HepG2 (cell line): Measurements from ENCODE around the gene POGK. TPM values are rescaled to one million over a fixed set of nuclear protein-coding genes. Genes with fewer than 3 reads are reported as not detected.
A peak's percentile ranks its signal among the peaks of the same experiment; 100 is the strongest.

Experiments used
- ATAC-seq: fragments of 200-7000 bp; cut with Tn5 transposase; 3 replicates; pipeline ENCODE4 v1.9.1; 2020; ENCODE audit warnings: mild to moderate bottlenecking, moderate library complexity
- BruUV-seq: library from RNA; stranded (reverse); fragments of 400-500 nt; replicated peaks from 2 replicates; lab custom pipeline; 2021; lab: Mats Ljungman, UMichigan
- CTCF ChIA-PET: fragments of 300-600 bp; formaldehyde crosslinking; extraction: SDS; loops from one replicate; lab custom pipeline; 2021; ENCODE audit warnings: low total read pairs, inconsistent platforms, low intra/inter-chr PET ratio; lab: Yijun Ruan, JAX
- POLR2A ChIA-PET: fragments of 350-600 bp; sonication (Branson Sonifier 250); formaldehyde crosslinking; loops from one replicate; lab custom pipeline; 2020; ENCODE audit warnings: antibody characterized with exemption, inconsistent platforms; lab: Yijun Ruan, JAX
- DNase-seq: peaks from one replicate; pipeline ENCODE4 v3.0.0-alpha.2; 2015; ENCODE audit warnings: low spot score
- FAIRE-seq: peaks from 3 replicates; lab custom pipeline; 2011; peaks lifted over from hg19 to GRCh38; lab: Jason Lieb, UNC
- H2AFZ ChIP-seq: one replicate; pipeline ENCODE4 v1.6.1; 2011; ENCODE audit warnings: low read length, inconsistent platforms
- H3K27ac ChIP-seq: fragments of 300-600 bp; 3 replicates; pipeline ENCODE4 v1.8.0; 2011; ENCODE audit warnings: mixed run types, mild to moderate bottlenecking, mixed read lengths, low read length, inconsistent platforms; ENCODE audit not compliant: insufficient read depth; ENCODE audit errors: extremely low read length
- H3K27me3 ChIP-seq, 2 experiments: fragments of 200-600 bp in 1 of 2; 2 replicates in 1 of 2; 3 replicates in 1 of 2; pipeline versions ENCODE4 v1.6.0 to v1.8.0; 2011; ENCODE audit warnings: low read length in 2 of 2, mild to moderate bottlenecking in 2 of 2, moderate library complexity in 2 of 2, inconsistent platforms in 1 of 2; ENCODE audit not compliant: insufficient read depth in 2 of 2, control insufficient read depth in 1 of 2
- H3K36me3 ChIP-seq, 2 experiments: fragments of 200-600 bp in 1 of 2; replicated peaks in 1 of 2; 2 replicates in 1 of 2; 3 replicates in 1 of 2; pipeline versions ENCODE4 v1.5.1 to v1.8.0; 2011; ENCODE audit warnings: low read length in 2 of 2, inconsistent platforms in 1 of 2; ENCODE audit not compliant: insufficient read depth in 2 of 2, control insufficient read depth in 1 of 2
- H3K4me1 ChIP-seq: 2 replicates; pipeline ENCODE4 v1.5.1; 2012; ENCODE audit warnings: low read length, inconsistent platforms; ENCODE audit not compliant: insufficient read depth
- H3K4me2 ChIP-seq: 2 replicates; pipeline ENCODE4 v1.6.0; 2011; ENCODE audit warnings: low read depth, low read length, inconsistent platforms
- H3K4me3 ChIP-seq, 3 experiments: fragments of 200-600 bp in 1 of 3; sonication (generic), shearing (Covaris generic) in 1 of 3; replicated peaks in 1 of 3; 2 replicates each; pipeline ENCODE4 v1.5.1; 2011 to 2016; ENCODE audit warnings: low read length in 3 of 3, inconsistent platforms in 2 of 3, low read depth in 2 of 3, mild to moderate bottlenecking in 2 of 3, control low read depth in 1 of 3, mixed read lengths in 1 of 3; ENCODE audit not compliant: insufficient read depth in 1 of 3
- H3K79me2 ChIP-seq: one replicate; pipeline ENCODE4 v1.6.1; 2011; ENCODE audit warnings: low read length, inconsistent platforms; ENCODE audit not compliant: insufficient read depth
- H3K9ac ChIP-seq: 2 replicates; pipeline ENCODE4 v1.6.0; 2011; ENCODE audit warnings: mild to moderate bottlenecking, low read depth, low read length, inconsistent platforms; ENCODE audit not compliant: insufficient read depth
- H3K9me3 ChIP-seq: 2 replicates; pipeline ENCODE4 v1.5.1; 2012; ENCODE audit warnings: mild to moderate bottlenecking, low read length
- H4K20me1 ChIP-seq: 2 replicates; pipeline ENCODE4 v1.6.0; 2011; ENCODE audit warnings: inconsistent platforms, mild to moderate bottlenecking, low read length, moderate library complexity; ENCODE audit not compliant: insufficient read depth
- CEBPB ChIP-seq: IDR thresholded peaks from 2 replicates; pipeline ENCODE4 v1.6.1; 2011; ENCODE audit warnings: low read depth, low read length, improper control_type of control experiment, borderline replicate concordance
- CREB1 ChIP-seq, 2 experiments: fragments of 450-650 bp in 1 of 2; IDR thresholded peaks; 2 replicates each; pipeline ENCODE4 v1.6.1; 2016 to 2017; ENCODE audit warnings: control low read depth in 1 of 2, mild to moderate bottlenecking in 1 of 2, missing compliant biosample characterization in 1 of 2, missing genetic modification characterization in 1 of 2
- HDAC2 ChIP-seq: sonication (generic); formaldehyde crosslinking; IDR thresholded peaks from 2 replicates; pipeline ENCODE4 v1.4.0; 2020; ENCODE audit warnings: missing genetic modification reagents
- MBNL3 ChIP-seq: fragments of 250-450 bp; sonication (Bioruptor Pico); conservative IDR thresholded peaks from 2 replicates; pipeline ENCODE4 v1.8.0; 2022; ENCODE audit warnings: mild to moderate bottlenecking, inconsistent platforms
- PAWR ChIP-seq: sonication (generic); formaldehyde crosslinking; IDR thresholded peaks from 2 replicates; pipeline ENCODE4 v1.4.0; 2020; ENCODE audit warnings: missing genetic modification reagents, mild to moderate bottlenecking, borderline replicate concordance
- POLR2A ChIP-seq, 2 experiments: IDR thresholded peaks; 2 replicates each; pipeline ENCODE4 v1.6.1; 2011; ENCODE audit warnings: low read depth in 2 of 2, low read length in 2 of 2, mild to moderate bottlenecking in 1 of 2, moderate library complexity in 1 of 2; ENCODE audit not compliant: insufficient read depth in 1 of 2
- REXO4 ChIP-seq: sonication (generic); formaldehyde crosslinking; IDR thresholded peaks from 2 replicates; pipeline ENCODE4 v1.8.0; 2022; ENCODE audit warnings: missing genetic modification reagents, mild to moderate bottlenecking, borderline replicate concordance
- ZFAT ChIP-seq: sonication (generic); formaldehyde crosslinking; conservative IDR thresholded peaks from 2 replicates; pipeline ENCODE4 v1.8.1; 2023; ENCODE audit warnings: missing genetic modification reagents, inconsistent platforms
- ZFP36 ChIP-seq: fragments of 150-350 bp; IDR thresholded peaks from 2 replicates; pipeline ENCODE4 v1.6.1; 2018; ENCODE audit warnings: borderline replicate concordance, low read length, low read depth; ENCODE audit not compliant: partially characterized antibody
- ZNF33A ChIP-seq: sonication (generic); formaldehyde crosslinking; IDR thresholded peaks from 2 replicates; pipeline ENCODE4 v1.5.1; 2020; ENCODE audit warnings: missing genetic modification reagents, mild to moderate bottlenecking, moderate library complexity, borderline replicate concordance
- ZNF552 ChIP-seq: sonication (generic); formaldehyde crosslinking; IDR thresholded peaks from 2 replicates; pipeline ENCODE4 v1.9.0; 2022; ENCODE audit warnings: missing genetic modification reagents, mild to moderate bottlenecking, borderline replicate concordance
- WGBS: methylation state at CpG from one replicate; pipeline ENCODE4 v1.1.6; 2017; ENCODE audit warnings: low lambda C conversion rate; 5-methylcytosine and 5-hydroxymethylcytosine counted together
- in situ Hi-C: cut with HindIII; loops from 2 replicates; pipeline ENCODE4 v1.10.0; 2017; ENCODE audit warnings: low pct_unique_long_range_greater_than_20kb; ENCODE audit not compliant: extremely low pct_ligation_motif_present
- intact Hi-C: fragments of 100-400 bp; cut with micrococcal nuclease; formaldehyde crosslinking; loops from one replicate; pipeline ENCODE4 v1.10.0; 2022; ENCODE audit not compliant: unreplicated experiment
- polyA plus RNA-seq, 8 experiments: library from polyadenylated mRNA; depleted of rRNA in 3 of 8; stranded (reverse) in 7 of 8; unstranded in 1 of 8; fragments of >200 nt; fragmentation: Illumina TruSeq in 4 of 8; extraction: Trizol in 4 of 8; gene quantifications; 2 replicates each; pipeline versions ENCODE4 v1.2.1 to v1.2.3, GENCODE V29; 2011 to 2016; ENCODE audit warnings: low read depth in 4 of 8, missing spikeins in 1 of 8, mixed read lengths in 1 of 8; ENCODE audit not compliant: insufficient read depth in 1 of 8
- total RNA-seq, 5 experiments: library from RNA; depleted of rRNA; stranded (reverse); fragments of >200 nt; fragmentation: Illumina TruSeq; extraction: Trizol; gene quantifications; 2 replicates each; pipeline ENCODE4 v1.2.3, GENCODE V29; 2016; ENCODE audit warnings: low read depth in 1 of 5
- TF ChIP-seq, protein P1 (sequence below): sonication (generic); formaldehyde crosslinking; IDR thresholded peaks from 2 replicates; pipeline ENCODE4 v1.4.0; 2020; ENCODE audit warnings: low read depth, missing genetic modification reagents
- TF ChIP-seq, protein P2 (sequence below): sonication (generic); formaldehyde crosslinking; IDR thresholded peaks from 2 replicates; pipeline ENCODE4 v1.4.0; 2020; ENCODE audit warnings: mild to moderate bottlenecking, missing genetic modification reagents, borderline replicate concordance
- TF ChIP-seq, protein P3 (sequence below): sonication (generic); formaldehyde crosslinking; IDR thresholded peaks from 2 replicates; pipeline ENCODE4 v1.4.0; 2020; ENCODE audit warnings: missing genetic modification reagents

The POGK gene
- total and polyA plus RNA-seq, 2 of the 13 experiments (the other 11 are each of a cell fraction or from before 2014, with no cell fraction given): 4.8 to 16.2 TPM

DNA sequence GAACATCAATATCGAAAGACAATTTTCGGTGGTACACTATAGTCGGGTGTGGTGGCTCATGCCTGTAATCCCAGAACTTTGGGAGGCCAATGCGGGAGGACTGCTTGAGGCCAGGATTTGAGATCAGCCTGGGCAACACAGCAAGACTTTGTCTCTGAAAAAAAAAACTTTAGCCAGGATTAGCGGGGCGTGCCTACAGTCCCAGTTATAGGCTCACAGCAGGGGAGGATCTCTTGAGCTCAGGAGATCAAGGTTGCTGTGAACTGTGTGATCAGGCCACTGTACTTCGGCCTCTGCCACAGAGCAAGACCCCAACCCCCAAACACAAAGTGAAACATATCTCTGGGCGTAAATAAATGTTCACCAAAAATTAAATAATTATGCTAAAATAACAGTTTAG is 35.2 kb downstream of the POGK start:
- BruUV-seq: TSS peak; percentile 48
- H3K27ac ChIP-seq: peak overlapping the region; percentile 99
- ChIA-PET CTCF (no interaction called here), POLR2A (interaction anchor here (1.0 to 3.5 kb wide), 2 partner anchors 10 to 36 kb away, joined by 3 to 41 read pairs; partner anchors contain the start of gene POGK)
- WGBS: 38% methylated on average over 8 of the region's 8 CpGs
- H3K79me2 ChIP-seq: peaks cover 55% of the 10 kb centered on the region
- DNase-seq (peak; percentile 84), FAIRE-seq (peak; percentile 77), ATAC-seq (peak; percentile 45)
- in situ Hi-C loops: no loop called here
- peaks cover 19% of the 10 kb centered on the region for H4K20me1 ChIP-seq
- no peaks in the 10 kb centered on the region; a peak in 1 of 5 replicates for H3K27me3 ChIP-seq
- peak overlapping the region; percentile 87 for H3K4me2 ChIP-seq
- peaks cover 73% of the 10 kb centered on the region for H3K4me1 ChIP-seq
- no peaks in the 10 kb centered on the region; a peak in 1 of 5 replicates for H3K36me3 ChIP-seq
- no peak overlapping the region for H2AFZ ChIP-seq
- intact Hi-C loops: no loop called here
- H3K9me3 ChIP-seq: no peaks in the 10 kb centered on the region
- H3K4me3 ChIP-seq: peak overlapping the region; percentile 86 to 93 (median 92); a peak in 5 of 6 replicates
- peak overlapping the region; percentile 93; the same call in 1 of the 2 replicates for H3K9ac ChIP-seq
- TF ChIP-seq CEBPB: no peak
- TF ChIP-seq, protein P1, sequence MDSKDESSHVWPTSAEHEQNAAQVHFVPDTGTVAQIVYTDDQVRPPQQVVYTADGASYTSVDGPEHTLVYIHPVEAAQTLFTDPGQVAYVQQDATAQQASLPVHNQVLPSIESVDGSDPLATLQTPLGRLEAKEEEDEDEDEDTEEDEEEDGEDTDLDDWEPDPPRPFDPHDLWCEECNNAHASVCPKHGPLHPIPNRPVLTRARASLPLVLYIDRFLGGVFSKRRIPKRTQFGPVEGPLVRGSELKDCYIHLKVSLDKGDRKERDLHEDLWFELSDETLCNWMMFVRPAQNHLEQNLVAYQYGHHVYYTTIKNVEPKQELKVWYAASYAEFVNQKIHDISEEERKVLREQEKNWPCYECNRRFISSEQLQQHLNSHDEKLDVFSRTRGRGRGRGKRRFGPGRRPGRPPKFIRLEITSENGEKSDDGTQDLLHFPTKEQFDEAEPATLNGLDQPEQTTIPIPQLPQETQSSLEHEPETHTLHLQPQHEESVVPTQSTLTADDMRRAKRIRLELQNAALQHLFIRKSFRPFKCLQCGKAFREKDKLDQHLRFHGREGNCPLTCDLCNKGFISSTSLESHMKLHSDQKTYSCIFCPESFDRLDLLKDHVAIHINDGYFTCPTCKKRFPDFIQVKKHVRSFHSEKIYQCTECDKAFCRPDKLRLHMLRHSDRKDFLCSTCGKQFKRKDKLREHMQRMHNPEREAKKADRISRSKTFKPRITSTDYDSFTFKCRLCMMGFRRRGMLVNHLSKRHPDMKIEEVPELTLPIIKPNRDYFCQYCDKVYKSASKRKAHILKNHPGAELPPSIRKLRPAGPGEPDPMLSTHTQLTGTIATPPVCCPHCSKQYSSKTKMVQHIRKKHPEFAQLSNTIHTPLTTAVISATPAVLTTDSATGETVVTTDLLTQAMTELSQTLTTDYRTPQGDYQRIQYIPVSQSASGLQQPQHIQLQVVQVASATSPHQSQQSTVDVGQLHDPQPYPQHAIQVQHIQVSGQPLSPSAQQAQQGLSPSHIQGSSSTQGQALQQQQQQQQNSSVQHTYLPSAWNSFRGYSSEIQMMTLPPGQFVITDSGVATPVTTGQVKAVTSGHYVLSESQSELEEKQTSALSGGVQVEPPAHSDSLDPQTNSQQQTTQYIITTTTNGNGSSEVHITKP (CRISPR knock-in tag): no peak
- TF ChIP-seq, protein P2, sequence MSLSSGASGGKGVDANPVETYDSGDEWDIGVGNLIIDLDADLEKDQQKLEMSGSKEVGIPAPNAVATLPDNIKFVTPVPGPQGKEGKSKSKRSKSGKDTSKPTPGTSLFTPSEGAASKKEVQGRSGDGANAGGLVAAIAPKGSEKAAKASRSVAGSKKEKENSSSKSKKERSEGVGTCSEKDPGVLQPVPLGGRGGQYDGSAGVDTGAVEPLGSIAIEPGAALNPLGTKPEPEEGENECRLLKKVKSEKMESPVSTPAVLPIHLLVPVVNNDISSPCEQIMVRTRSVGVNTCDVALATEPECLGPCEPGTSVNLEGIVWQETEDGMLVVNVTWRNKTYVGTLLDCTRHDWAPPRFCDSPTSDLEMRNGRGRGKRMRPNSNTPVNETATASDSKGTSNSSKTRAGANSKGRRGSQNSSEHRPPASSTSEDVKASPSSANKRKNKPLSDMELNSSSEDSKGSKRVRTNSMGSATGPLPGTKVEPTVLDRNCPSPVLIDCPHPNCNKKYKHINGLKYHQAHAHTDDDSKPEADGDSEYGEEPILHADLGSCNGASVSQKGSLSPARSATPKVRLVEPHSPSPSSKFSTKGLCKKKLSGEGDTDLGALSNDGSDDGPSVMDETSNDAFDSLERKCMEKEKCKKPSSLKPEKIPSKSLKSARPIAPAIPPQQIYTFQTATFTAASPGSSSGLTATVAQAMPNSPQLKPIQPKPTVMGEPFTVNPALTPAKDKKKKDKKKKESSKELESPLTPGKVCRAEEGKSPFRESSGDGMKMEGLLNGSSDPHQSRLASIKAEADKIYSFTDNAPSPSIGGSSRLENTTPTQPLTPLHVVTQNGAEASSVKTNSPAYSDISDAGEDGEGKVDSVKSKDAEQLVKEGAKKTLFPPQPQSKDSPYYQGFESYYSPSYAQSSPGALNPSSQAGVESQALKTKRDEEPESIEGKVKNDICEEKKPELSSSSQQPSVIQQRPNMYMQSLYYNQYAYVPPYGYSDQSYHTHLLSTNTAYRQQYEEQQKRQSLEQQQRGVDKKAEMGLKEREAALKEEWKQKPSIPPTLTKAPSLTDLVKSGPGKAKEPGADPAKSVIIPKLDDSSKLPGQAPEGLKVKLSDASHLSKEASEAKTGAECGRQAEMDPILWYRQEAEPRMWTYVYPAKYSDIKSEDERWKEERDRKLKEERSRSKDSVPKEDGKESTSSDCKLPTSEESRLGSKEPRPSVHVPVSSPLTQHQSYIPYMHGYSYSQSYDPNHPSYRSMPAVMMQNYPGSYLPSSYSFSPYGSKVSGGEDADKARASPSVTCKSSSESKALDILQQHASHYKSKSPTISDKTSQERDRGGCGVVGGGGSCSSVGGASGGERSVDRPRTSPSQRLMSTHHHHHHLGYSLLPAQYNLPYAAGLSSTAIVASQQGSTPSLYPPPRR (CRISPR knock-in tag): no peak; the same call in 1 of the 2 replicates
- no peak for TF ChIP-seq MBNL3 (CRISPR knock-in tag)
- no peak for TF ChIP-seq ZFAT (CRISPR knock-in tag)
- peak in 1 of 2 experiments; percentile 38; a peak in 1 of 4 replicates for TF ChIP-seq POLR2A (IDR thresholded peaks at IDR 0.05; ENCODE audit: insufficient read depth in 1 of 2, low read depth in 2 of 2, low read length in 2 of 2)
- TF ChIP-seq ZNF33A: no peak
- no peak for TF ChIP-seq ZFP36
- no peak for TF ChIP-seq PAWR
- TF ChIP-seq REXO4 (CRISPR knock-in tag): no peak
- TF ChIP-seq, protein P3, sequence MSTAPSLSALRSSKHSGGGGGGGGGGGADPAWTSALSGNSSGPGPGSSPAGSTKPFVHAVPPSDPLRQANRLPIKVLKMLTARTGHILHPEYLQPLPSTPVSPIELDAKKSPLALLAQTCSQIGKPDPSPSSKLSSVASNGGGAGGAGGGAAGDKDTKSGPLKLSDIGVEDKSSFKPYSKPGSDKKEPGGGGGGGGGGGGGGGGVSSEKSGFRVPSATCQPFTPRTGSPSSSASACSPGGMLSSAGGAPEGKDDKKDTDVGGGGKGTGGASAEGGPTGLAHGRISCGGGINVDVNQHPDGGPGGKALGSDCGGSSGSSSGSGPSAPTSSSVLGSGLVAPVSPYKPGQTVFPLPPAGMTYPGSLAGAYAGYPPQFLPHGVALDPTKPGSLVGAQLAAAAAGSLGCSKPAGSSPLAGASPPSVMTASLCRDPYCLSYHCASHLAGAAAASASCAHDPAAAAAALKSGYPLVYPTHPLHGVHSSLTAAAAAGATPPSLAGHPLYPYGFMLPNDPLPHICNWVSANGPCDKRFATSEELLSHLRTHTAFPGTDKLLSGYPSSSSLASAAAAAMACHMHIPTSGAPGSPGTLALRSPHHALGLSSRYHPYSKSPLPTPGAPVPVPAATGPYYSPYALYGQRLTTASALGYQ (CRISPR knock-in tag): 0 out of 2 replicates have a peak, but pooled peaks have one; percentile 51
- TF ChIP-seq CREB1 (IDR thresholded peaks at IDR 0.05): no peak
- no peak for TF ChIP-seq CREB1 (CRISPR knock-in tag; IDR thresholded peaks at IDR 0.05)
- peak; percentile 84 for TF ChIP-seq HDAC2 (CRISPR knock-in tag)
- TF ChIP-seq ZNF552: no peak
